H9 (cell line): ENCODE measurements around the gene CABLES1. TPM values are rescaled to one million over a fixed set of nuclear protein-coding genes. Genes with fewer than 3 reads are reported as not detected.

Source experiments
- DNase-seq: peaks from one replicate; pipeline ENCODE4 v3.0.0-alpha.2; 2017
- H2AFZ ChIP-seq: one replicate; pipeline ENCODE4 v1.6.1; 2013; ENCODE audit warnings: mild to moderate bottlenecking, low read length, control low read depth, moderate library complexity
- H2AK5ac ChIP-seq: 2 replicates; pipeline ENCODE4 v1.6.1; 2013; ENCODE audit warnings: low read length, control low read depth, mixed read lengths; ENCODE audit not compliant: insufficient read length
- H2BK120ac ChIP-seq: one replicate; pipeline ENCODE4 v1.6.1; 2013; ENCODE audit warnings: low read depth, mild to moderate bottlenecking, low read length, control low read depth, inconsistent platforms; ENCODE audit not compliant: poor library complexity, severe bottlenecking
- H2BK12ac ChIP-seq: 2 replicates; pipeline ENCODE4 v1.6.1; 2013; ENCODE audit warnings: low read length, control low read depth, mixed read lengths, low read depth; ENCODE audit not compliant: insufficient read length
- H2BK15ac ChIP-seq: 2 replicates; pipeline ENCODE4 v1.6.1; 2013; ENCODE audit warnings: low read depth, low read length, control low read depth
- H2BK20ac ChIP-seq: one replicate; pipeline ENCODE4 v1.6.1; 2013; ENCODE audit warnings: low read depth, mild to moderate bottlenecking, low read length, control low read depth, inconsistent platforms; ENCODE audit not compliant: poor library complexity, severe bottlenecking
- H2BK5ac ChIP-seq: 2 replicates; pipeline ENCODE4 v1.6.1; 2013; ENCODE audit warnings: low read length, control low read depth, mixed read lengths; ENCODE audit not compliant: insufficient read length
- H3K14ac ChIP-seq: 2 replicates; pipeline ENCODE4 v1.6.1; 2013; ENCODE audit warnings: low read length, control low read depth; ENCODE audit not compliant: insufficient read depth
- H3K18ac ChIP-seq: 2 replicates; pipeline ENCODE4 v1.6.1; 2013; ENCODE audit warnings: low read depth, mild to moderate bottlenecking, mixed read lengths, low read length, control low read depth; ENCODE audit not compliant: insufficient read length
- H3K23ac ChIP-seq: 2 replicates; pipeline ENCODE4 v1.6.1; 2013; ENCODE audit warnings: low read length, control low read depth, mixed read lengths, low read depth; ENCODE audit not compliant: insufficient read length
- H3K23me2 ChIP-seq: 2 replicates; pipeline ENCODE4 v1.6.1; 2013; ENCODE audit warnings: low read depth, mild to moderate bottlenecking, mixed read lengths, low read length, control low read depth; ENCODE audit not compliant: insufficient read length, poor library complexity, severe bottlenecking
- H3K27ac ChIP-seq: 2 replicates; pipeline ENCODE4 v1.5.1; 2013; ENCODE audit warnings: low read length, control low read depth, mixed read lengths, low read depth; ENCODE audit not compliant: insufficient read length
- H3K27me3 ChIP-seq: 2 replicates; pipeline ENCODE4 v1.6.1; 2013; ENCODE audit warnings: low read length, control low read depth, inconsistent platforms; ENCODE audit not compliant: insufficient read depth
- H3K4ac ChIP-seq: 2 replicates; pipeline ENCODE4 v1.6.1; 2013; ENCODE audit warnings: low read depth, mild to moderate bottlenecking, control low read depth, inconsistent platforms, low read length, moderate library complexity
- H3K4me1 ChIP-seq: 2 replicates; pipeline ENCODE4 v1.6.1; 2013; ENCODE audit warnings: low read length, control low read depth, inconsistent platforms; ENCODE audit not compliant: insufficient read depth
- H3K4me2 ChIP-seq: 2 replicates; pipeline ENCODE4 v1.6.1; 2013; ENCODE audit warnings: low read length, control low read depth, mixed read lengths; ENCODE audit not compliant: insufficient read length, insufficient read depth
- H3K56ac ChIP-seq: 2 replicates; pipeline ENCODE4 v1.6.1; 2013; ENCODE audit warnings: low read depth, mild to moderate bottlenecking, mixed read lengths, low read length, control low read depth; ENCODE audit not compliant: insufficient read length
- H3K79me1 ChIP-seq: 2 replicates; pipeline ENCODE4 v1.6.1; 2013; ENCODE audit warnings: low read depth, mild to moderate bottlenecking, moderate library complexity, low read length, control low read depth, inconsistent platforms; ENCODE audit not compliant: insufficient read depth, poor library complexity, severe bottlenecking
- H3K79me2 ChIP-seq: 2 replicates; pipeline ENCODE4 v1.6.1; 2013; ENCODE audit warnings: low read length, control low read depth, inconsistent platforms; ENCODE audit not compliant: insufficient read depth
- H3K9ac ChIP-seq: 2 replicates; pipeline ENCODE4 v1.6.1; 2013; ENCODE audit warnings: low read length, control low read depth, mixed read lengths; ENCODE audit not compliant: insufficient read length; ENCODE audit errors: extremely low read depth
- H3K9me3 ChIP-seq: one replicate; pipeline ENCODE4 v1.6.1; 2013; ENCODE audit warnings: low read depth, low read length, inconsistent platforms; ENCODE audit not compliant: control insufficient read depth
- H3T11ph ChIP-seq: one replicate; pipeline ENCODE4 v1.6.1; 2013; ENCODE audit warnings: mild to moderate bottlenecking, low read length, control low read depth, inconsistent platforms
- H4K20me1 ChIP-seq: one replicate; pipeline ENCODE4 v1.6.1; 2013; ENCODE audit not compliant: control insufficient read depth, insufficient read length, insufficient read depth
- H4K5ac ChIP-seq: 2 replicates; pipeline ENCODE4 v1.6.1; 2013; ENCODE audit warnings: low read depth, mild to moderate bottlenecking, mixed read lengths, low read length, control low read depth; ENCODE audit not compliant: insufficient read length
- H4K8ac ChIP-seq: replicated peaks from 2 replicates; pipeline ENCODE4 v1.6.1; 2013; ENCODE audit warnings: low read length, control low read depth, mixed read lengths, low read depth; ENCODE audit not compliant: insufficient read length
- H4K91ac ChIP-seq: 2 replicates; pipeline ENCODE4 v1.6.1; 2013; ENCODE audit warnings: low read depth, mild to moderate bottlenecking, moderate library complexity, mixed read lengths, low read length, control low read depth; ENCODE audit not compliant: insufficient read length
- H3K27ac Mint-ChIP-seq, 3 experiments: 2 replicates in 2 of 3; 3 replicates in 1 of 3; pipeline ENCODE4 v1.8.0; 2020 to 2021; ENCODE audit warnings: mixed read lengths in 3 of 3, mild to moderate bottlenecking in 1 of 3, moderate library complexity in 1 of 3
- H3K27me3 Mint-ChIP-seq: 2 replicates; pipeline ENCODE4 v1.8.0; 2021; ENCODE audit warnings: low read depth, mild to moderate bottlenecking, moderate library complexity, mixed read lengths
- H3K36me3 Mint-ChIP-seq, 3 experiments: 2 replicates in 2 of 3; 3 replicates in 1 of 3; pipeline ENCODE4 v1.8.0; 2020 to 2021; ENCODE audit warnings: low read depth in 3 of 3, mixed read lengths in 3 of 3; ENCODE audit not compliant: insufficient read depth in 1 of 3
- H3K4me1 Mint-ChIP-seq, 2 experiments: 2 replicates each; pipeline ENCODE4 v1.8.0; 2020; ENCODE audit warnings: mixed read lengths in 2 of 2
- H3K4me3 Mint-ChIP-seq, 2 experiments: 2 replicates in 1 of 2; 3 replicates in 1 of 2; pipeline ENCODE4 v1.8.0; 2020 to 2021; ENCODE audit warnings: mild to moderate bottlenecking in 2 of 2, mixed read lengths in 2 of 2, moderate library complexity in 1 of 2
- H3K9me3 Mint-ChIP-seq, 2 experiments: 2 replicates in 1 of 2; 3 replicates in 1 of 2; pipeline ENCODE4 v1.8.0; 2020; ENCODE audit warnings: mild to moderate bottlenecking in 2 of 2, mixed read lengths in 2 of 2, moderate library complexity in 1 of 2
- CTCF ChIP-seq: fragments of 200-600 bp; sonication (generic); conservative IDR thresholded peaks from 3 replicates; pipeline ENCODE4 v1.8.0; 2021; ENCODE audit warnings: antibody characterized with exemption, mild to moderate bottlenecking
- WGBS: extraction: QIAGEN DNeasy Blood & Tissue Kit; methylation state at CpG from one replicate; pipeline ENCODE4 v1.1.7; 2013; ENCODE audit warnings: missing lambda C conversion rate, low lambda C conversion rate, mixed read lengths; ENCODE audit not compliant: insufficient read length; ENCODE audit errors: extremely low coverage; 5-methylcytosine and 5-hydroxymethylcytosine counted together
- total RNA-seq: library from RNA; stranded (reverse); gene quantifications from 2 replicates; pipeline ENCODE4 v1.2.1, GENCODE V29; 2021

The CABLES1 gene
- total RNA-seq, 1 experiment from 2014 or later = 27.1 TPM

- H3K23me2 ChIP-seq = no peaks in the 10 kb centered on the region
- no peak overlapping the region for H2BK20ac ChIP-seq
- H2BK15ac ChIP-seq = no peak overlapping the region
- H3K79me1 ChIP-seq = no peaks in the 10 kb centered on the region
- H2BK5ac ChIP-seq = no peak overlapping the region
- no peak overlapping the region; a peak in 1 of 5 replicates for H3K4me3 Mint-ChIP-seq
- H2AK5ac ChIP-seq = no peak overlapping the region
- H3K27ac ChIP-seq = no peak overlapping the region
- H3K14ac ChIP-seq = no peak overlapping the region
- WGBS = no CpG with 5 or more reads among the region's 12 CpGs
- H2AFZ ChIP-seq = no peak overlapping the region
- H3K79me2 ChIP-seq = no peaks in the 10 kb centered on the region
- H3K4me1 Mint-ChIP-seq = peaks cover 31 to 34% of the 10 kb centered on the region in 2 experiments
- no peak overlapping the region for H4K91ac ChIP-seq
- H3K4ac ChIP-seq = no peak overlapping the region
- no peak overlapping the region for H4K8ac ChIP-seq
- no peak overlapping the region for H4K5ac ChIP-seq
- H3K4me2 ChIP-seq = no peak overlapping the region
- H2BK12ac ChIP-seq = no peak overlapping the region
- H3K27ac Mint-ChIP-seq = peak overlapping the region; percentile 71 to 90 (median 78); a peak in 6 of 7 replicates
- no peak overlapping the region for H2BK120ac ChIP-seq
- no peaks in the 10 kb centered on the region for H4K20me1 ChIP-seq
- DNase-seq = no peak
- H3K9me3 Mint-ChIP-seq = peaks cover 9 to 12% of the 10 kb centered on the region in 2 experiments
- H3K36me3 Mint-ChIP-seq = peaks cover 30 to 52% (median 42%) of the 10 kb centered on the region in 3 experiments
- no peaks in the 10 kb centered on the region for H3K4me1 ChIP-seq
- no peak overlapping the region for H3K9ac ChIP-seq
- no peak overlapping the region for H3K56ac ChIP-seq
- no peaks in the 10 kb centered on the region for H3K27me3 ChIP-seq
- TF ChIP-seq CTCF = no peak
- no peak overlapping the region for H3K23ac ChIP-seq
- no peak overlapping the region for H3K18ac ChIP-seq
- no peak overlapping the region for H3T11ph ChIP-seq
- no peaks in the 10 kb centered on the region for H3K9me3 ChIP-seq
- H3K27me3 Mint-ChIP-seq = no peaks in the 10 kb centered on the region; the same call in none of the 2 replicates
Observed at GRCh38 chr18:23244401-23244800, 109.1 kb downstream of the CABLES1 start.
